HFFc6 (cell line): ENCODE measurements around the gene CYTH3. TPM values are rescaled to one million over a fixed set of nuclear protein-coding genes. Genes with fewer than 3 reads are reported as not detected.

Experiments
- DNase-seq: peaks from one replicate; pipeline ENCODE4 v3.0.0-alpha.2; 2018
- H3K27ac Mint-ChIP-seq: 2 replicates; pipeline ENCODE4 v1.8.0; 2020; ENCODE audit warnings: mild to moderate bottlenecking, mixed read lengths
- H3K27me3 Mint-ChIP-seq: 2 replicates; pipeline ENCODE4 v1.8.0; 2021; ENCODE audit warnings: mild to moderate bottlenecking, moderate library complexity, mixed read lengths; ENCODE audit not compliant: insufficient read depth
- H3K36me3 Mint-ChIP-seq: 2 replicates; pipeline ENCODE4 v1.8.0; 2021; ENCODE audit warnings: low read depth, mixed read lengths
- H3K4me1 Mint-ChIP-seq: 2 replicates; pipeline ENCODE4 v1.8.0; 2020; ENCODE audit warnings: low read depth, mixed read lengths
- H3K4me3 Mint-ChIP-seq: 2 replicates; pipeline ENCODE4 v1.8.0; 2020; ENCODE audit warnings: mild to moderate bottlenecking, moderate library complexity, mixed read lengths
- H3K9me3 Mint-ChIP-seq: 2 replicates; pipeline ENCODE4 v1.8.0; 2020; ENCODE audit warnings: mild to moderate bottlenecking, mixed read lengths
- CTCF ChIP-seq: fragments of 200-600 bp; sonication (generic); IDR thresholded peaks from 2 replicates; pipeline ENCODE4 v1.5.0; 2021; ENCODE audit warnings: antibody characterized with exemption, mild to moderate bottlenecking
- total RNA-seq, 6 experiments: library from RNA; stranded (reverse); fragmentation: NEBNext Ultra II Directional; extraction: Animal tissue kit (Norgen Biotek cat#: 25700); gene quantifications; 2 replicates in 1 of 6; 3 replicates in 5 of 6; pipeline ENCODE4 v1.2.3, GENCODE V29; 2021

CYTH3 gene
- total RNA-seq, 6 experiments from 2014 or later, result 38.6 to 53.6 (median 47.9) TPM

- DNase-seq, result no peak
- TF ChIP-seq CTCF, result no peak
- peaks cover 11% of the 10 kb centered on the region; the same call in 1 of the 2 replicates for H3K36me3 Mint-ChIP-seq
Observed at GRCh38 chr7:6218329-6218728, 54.1 kb downstream of the CYTH3 start.

GRCh38 chr7:6212008-6212407, 60.4 kb downstream of the CYTH3 start:
- no peak for DNase-seq
- peaks cover 34% of the 10 kb centered on the region for H3K4me1 Mint-ChIP-seq
- H3K9me3 Mint-ChIP-seq, result no peaks in the 10 kb centered on the region
- H3K27me3 Mint-ChIP-seq, result peaks cover 3% of the 10 kb centered on the region; the same call in 1 of the 2 replicates
- peaks cover 31% of the 10 kb centered on the region for H3K36me3 Mint-ChIP-seq
- peak overlapping the region; percentile 43; the same call in 1 of the 2 replicates for H3K27ac Mint-ChIP-seq
- H3K4me3 Mint-ChIP-seq, result no peak overlapping the region
- TF ChIP-seq CTCF, result no peak

More at GRCh38 chr7:6218329-6218728, 54.1 kb downstream of the CYTH3 start:
- Mint-ChIP-seq H3K27ac (no peak overlapping the region; the same call in 1 of the 2 replicates), H3K4me3 (no peak overlapping the region), H3K4me1 (peaks cover 48% of the 10 kb centered on the region), H3K9me3 (no peaks in the 10 kb centered on the region), H3K27me3 (no peaks in the 10 kb centered on the region)

- H3K4me1 Mint-ChIP-seq, result peaks cover 43% of the 10 kb centered on the region
- peak overlapping the region; percentile 8; the same call in 1 of the 2 replicates for H3K27ac Mint-ChIP-seq
- H3K36me3 Mint-ChIP-seq, result peaks cover 35% of the 10 kb centered on the region
- H3K9me3 Mint-ChIP-seq, result no peaks in the 10 kb centered on the region
- DNase-seq, result no peak
- H3K4me3 Mint-ChIP-seq, result no peak overlapping the region
- TF ChIP-seq CTCF, result no peak
- H3K27me3 Mint-ChIP-seq, result peaks cover 3% of the 10 kb centered on the region; the same call in 1 of the 2 replicates
Observed at GRCh38 chr7:6210621-6211372, 61.6 kb downstream of the CYTH3 start.

GRCh38 chr7:6209340-6209739, 63.1 kb downstream of the CYTH3 start:
- no peak overlapping the region for H3K4me3 Mint-ChIP-seq
- no peak overlapping the region for H3K27ac Mint-ChIP-seq
- H3K36me3 Mint-ChIP-seq, result peaks cover 35% of the 10 kb centered on the region
- no peaks in the 10 kb centered on the region for H3K9me3 Mint-ChIP-seq
- no peak for TF ChIP-seq CTCF
- DNase-seq, result no peak
- peaks cover 52% of the 10 kb centered on the region for H3K4me1 Mint-ChIP-seq
- peaks cover 3% of the 10 kb centered on the region; the same call in 1 of the 2 replicates for H3K27me3 Mint-ChIP-seq

- no peak overlapping the region for H3K27ac Mint-ChIP-seq
- TF ChIP-seq CTCF, result no peak
- peaks cover 33% of the 10 kb centered on the region for H3K36me3 Mint-ChIP-seq
- peaks cover 56% of the 10 kb centered on the region for H3K4me1 Mint-ChIP-seq
- H3K4me3 Mint-ChIP-seq, result no peak overlapping the region
- peaks cover 3% of the 10 kb centered on the region; the same call in 1 of the 2 replicates for H3K27me3 Mint-ChIP-seq
- no peaks in the 10 kb centered on the region for H3K9me3 Mint-ChIP-seq
- no peak for DNase-seq
Observed at GRCh38 chr7:6208573-6209328, 63.7 kb downstream of the CYTH3 start.
